GM13976 (cell line): ENCODE results near the gene MYO10.

ENCODE experiments used
- DNase-seq: peaks from one replicate; pipeline ENCODE4 v3.0.0; 2012; ENCODE audit warnings: low spot score
- CTCF ChIP-seq: IDR thresholded peaks from 2 replicates; pipeline ENCODE4 v1.5.1; 2012; ENCODE audit warnings: borderline replicate concordance, mild to moderate bottlenecking; ENCODE audit not compliant: insufficient read depth; ENCODE audit errors: extremely low read depth, missing control alignments, control extremely low read depth
- in situ Hi-C: fragments of 300-500 bp; cut with MboI; formaldehyde crosslinking; loops from one replicate; pipeline ENCODE4 v1.12.0; 2022; ENCODE audit warnings: low sequenced_read_pairs, mixed read lengths, inconsistent platforms; ENCODE audit not compliant: unreplicated experiment

Gene MYO10

GRCh38 chr5:16781828-16782626 is 154.1 kb downstream of the MYO10 start:
- no peak for TF ChIP-seq CTCF
- in situ Hi-C loops: loop anchor here (10.0 kb wide), 1 partner anchor 403 kb away; no protein-coding TSS in a partner anchor
- no peak for DNase-seq

GRCh38 chr5:16780325-16780724 is 155.8 kb downstream of the MYO10 start:
- in situ Hi-C loops: loop anchor here (10.0 kb wide), 1 partner anchor 404 kb away; no protein-coding TSS in a partner anchor
- no peak for DNase-seq

GRCh38 chr5:16777432-16777831 is 158.7 kb downstream of the MYO10 start:
- in situ Hi-C loops: no loop called here
- DNase-seq: no peak
- no peak for TF ChIP-seq CTCF

More at GRCh38 chr5:16780325-16780724, 155.8 kb downstream of the MYO10 start:
- TF ChIP-seq CTCF: no peak

GRCh38 chr5:16776611-16777251 is 159.4 kb downstream of the MYO10 start:
- in situ Hi-C loops: no loop called here
- DNase-seq: no peak
- TF ChIP-seq CTCF: no peak

GRCh38 chr5:16774806-16775205 is 161.3 kb downstream of the MYO10 start:
- DNase-seq: no peak
- TF ChIP-seq CTCF: no peak
- in situ Hi-C loops: no loop called here

GRCh38 chr5:16773991-16774390 is 162.1 kb downstream of the MYO10 start:
- DNase-seq: no peak
- in situ Hi-C loops: no loop called here
- TF ChIP-seq CTCF: no peak
